IMR-90 (cell line): ENCODE results near the gene IL12RB2. TPM values are rescaled to one million over a fixed set of nuclear protein-coding genes. Genes with fewer than 3 reads are reported as not detected.

Experiments
- ATAC-seq: fragments of 200-7000 bp; cut with Tn5 transposase; 2 replicates; pipeline ENCODE4 v1.9.1; 2020; ENCODE audit warnings: low read depth, mild to moderate bottlenecking, moderate library complexity
- BruUV-seq: library from RNA; stranded (reverse); fragments of 400-500 nt; replicated peaks from 2 replicates; lab custom pipeline; 2021; lab: Mats Ljungman, UMichigan
- CTCF ChIA-PET: fragments of 300-600 bp; formaldehyde crosslinking; extraction: SDS; loops from one replicate; lab custom pipeline; 2021; ENCODE audit warnings: antibody characterized with exemption; lab: Yijun Ruan, JAX
- POLR2A ChIA-PET: fragments of 300-600 bp; sonication (Branson Sonifier 250); formaldehyde crosslinking; loops from one replicate; lab custom pipeline; 2022; ENCODE audit warnings: antibody characterized with exemption; ENCODE audit not compliant: unreplicated experiment; lab: Charles Lee
- DNase-seq: peaks from one replicate; pipeline ENCODE4 v3.0.0; 2013
- H2AFZ ChIP-seq: replicated peaks from 2 replicates; pipeline ENCODE3; 2013; ENCODE audit warnings: low read length, mild to moderate bottlenecking; ENCODE audit not compliant: poor library complexity
- H2AK5ac ChIP-seq: 2 replicates; pipeline ENCODE4 v1.6.1; 2013; ENCODE audit warnings: low read depth, low read length, inconsistent platforms
- H2AK9ac ChIP-seq: replicated peaks from 2 replicates; pipeline ENCODE3; 2013; ENCODE audit warnings: mild to moderate bottlenecking, low read depth, low read length, moderate library complexity; ENCODE audit not compliant: poor library complexity
- H2BK120ac ChIP-seq: 2 replicates; pipeline ENCODE4 v1.6.1; 2013; ENCODE audit warnings: low read depth, low read length, inconsistent platforms
- H2BK15ac ChIP-seq: 3 replicates; pipeline ENCODE4 v1.6.1; 2013; ENCODE audit warnings: low read depth, low read length, inconsistent platforms
- H2BK20ac ChIP-seq: 2 replicates; pipeline ENCODE4 v1.6.1; 2013; ENCODE audit warnings: low read depth, mild to moderate bottlenecking, inconsistent platforms, low read length, moderate library complexity
- H2BK5ac ChIP-seq: 2 replicates; pipeline ENCODE4 v1.6.1; 2013; ENCODE audit warnings: mild to moderate bottlenecking, low read depth, low read length, inconsistent platforms; ENCODE audit not compliant: poor library complexity, severe bottlenecking
- H3K14ac ChIP-seq: replicated peaks from 2 replicates; pipeline ENCODE4 v1.6.1; 2013; ENCODE audit warnings: low read depth, low read length, inconsistent platforms
- H3K18ac ChIP-seq: 2 replicates; pipeline ENCODE4 v1.6.1; 2013; ENCODE audit warnings: low read depth, low read length, control low read depth
- H3K23ac ChIP-seq: 2 replicates; pipeline ENCODE4 v1.6.1; 2013; ENCODE audit warnings: low read depth, low read length, inconsistent platforms
- H3K27ac ChIP-seq: 2 replicates; pipeline ENCODE4 v1.5.1; 2013; ENCODE audit warnings: mild to moderate bottlenecking, control low read depth, low read length; ENCODE audit not compliant: insufficient read depth
- H3K27me3 ChIP-seq: 2 replicates; pipeline ENCODE4 v1.6.1; 2013; ENCODE audit warnings: low read length; ENCODE audit not compliant: control insufficient read depth, insufficient read depth
- H3K36me3 ChIP-seq: 2 replicates; pipeline ENCODE4 v1.6.1; 2013; ENCODE audit warnings: low read length, mixed read lengths; ENCODE audit not compliant: control insufficient read depth, insufficient read depth
- H3K4ac ChIP-seq: 2 replicates; pipeline ENCODE4 v1.6.1; 2013; ENCODE audit warnings: low read depth, low read length, inconsistent platforms
- H3K4me1 ChIP-seq: 2 replicates; pipeline ENCODE4 v1.6.1; 2013; ENCODE audit warnings: low read length, mixed read lengths; ENCODE audit not compliant: control insufficient read depth, insufficient read depth
- H3K4me2 ChIP-seq: 2 replicates; pipeline ENCODE4 v1.6.1; 2013; ENCODE audit warnings: low read depth, mild to moderate bottlenecking, control low read depth, low read length, moderate library complexity
- H3K4me3 ChIP-seq: 2 replicates; pipeline ENCODE4 v1.5.1; 2013; ENCODE audit warnings: low read depth, mild to moderate bottlenecking, control low read depth, low read length, moderate library complexity; ENCODE audit not compliant: insufficient read depth
- H3K56ac ChIP-seq: 2 replicates; pipeline ENCODE4 v1.6.1; 2013; ENCODE audit warnings: low read length, inconsistent platforms; ENCODE audit not compliant: insufficient read depth; ENCODE audit errors: extremely low read depth
- H3K79me1 ChIP-seq, 2 experiments: 2 replicates each; pipeline ENCODE4 v1.6.1; 2013; ENCODE audit warnings: low read length in 2 of 2, inconsistent platforms in 1 of 2, low read depth in 1 of 2
- H3K9ac ChIP-seq: 2 replicates; pipeline ENCODE4 v1.6.1; 2013; ENCODE audit warnings: low read depth, low read length, control low read depth
- H3K9me1 ChIP-seq: 2 replicates; pipeline ENCODE4 v1.6.1; 2013; ENCODE audit warnings: low read length, inconsistent platforms; ENCODE audit not compliant: insufficient read depth
- H3K9me3 ChIP-seq: 2 replicates; pipeline ENCODE4 v1.6.1; 2013; ENCODE audit warnings: low read length; ENCODE audit not compliant: control insufficient read depth, insufficient read depth
- H4K20me1 ChIP-seq: 2 replicates; pipeline ENCODE4 v1.6.1; 2013; ENCODE audit warnings: low read length, inconsistent platforms; ENCODE audit not compliant: insufficient read depth
- H4K5ac ChIP-seq: 2 replicates; pipeline ENCODE4 v1.6.1; 2013; ENCODE audit warnings: mild to moderate bottlenecking, low read depth, low read length, control low read depth
- H4K8ac ChIP-seq, 2 experiments: 2 replicates each; pipeline ENCODE4 v1.6.1; 2013; ENCODE audit warnings: low read depth in 2 of 2, low read length in 2 of 2, control low read depth in 1 of 2, inconsistent platforms in 1 of 2
- H4K91ac ChIP-seq: 2 replicates; pipeline ENCODE4 v1.6.1; 2013; ENCODE audit warnings: low read depth, low read length, inconsistent platforms; ENCODE audit not compliant: insufficient read depth
- CHD1 ChIP-seq: IDR thresholded peaks from 2 replicates; pipeline ENCODE4 v1.6.1; 2012; ENCODE audit warnings: low read depth, low read length, improper control_type of control experiment
- MAFK ChIP-seq: IDR thresholded peaks from 2 replicates; pipeline ENCODE4 v1.6.1; 2012; ENCODE audit warnings: low read depth, low read length, improper control_type of control experiment
- MAZ ChIP-seq: IDR thresholded peaks from 2 replicates; pipeline ENCODE4 v1.6.1; 2012; ENCODE audit warnings: low read depth, mild to moderate bottlenecking, low read length, improper control_type of control experiment, moderate library complexity, borderline replicate concordance
- MXI1 ChIP-seq: IDR thresholded peaks from 2 replicates; pipeline ENCODE4 v1.6.1; 2012; ENCODE audit warnings: low read depth, mild to moderate bottlenecking, low read length, moderate library complexity, borderline replicate concordance
- NFE2L2 ChIP-seq: fragments of 150-350 bp; IDR thresholded peaks from 2 replicates; pipeline ENCODE4 v1.6.1; 2016; ENCODE audit warnings: low read depth, mild to moderate bottlenecking, low read length
- RCOR1 ChIP-seq: IDR thresholded peaks from 2 replicates; pipeline ENCODE4 v1.6.1; 2012; ENCODE audit warnings: mild to moderate bottlenecking, low read length, improper control_type of control experiment; ENCODE audit not compliant: insufficient replicate concordance
- SMC3 ChIP-seq: fragments of 150-350 bp; IDR thresholded peaks from 2 replicates; pipeline ENCODE4 v1.6.1; 2016; ENCODE audit warnings: low read depth, mild to moderate bottlenecking, antibody characterized with exemption, low read length, moderate library complexity
- WGBS, 2 experiments: methylation state at CpG; one replicate each; pipeline versions ENCODE4 v1.1.5 to v1.1.7; 2013; ENCODE audit warnings: missing lambda C conversion rate in 2 of 2; ENCODE audit not compliant: insufficient read length in 1 of 2; ENCODE audit errors: extremely low coverage in 2 of 2; 5-methylcytosine and 5-hydroxymethylcytosine counted together
- dilution Hi-C: fragments of 300-500 bp; cut with HindIII; formaldehyde crosslinking; loops from one replicate; pipeline ENCODE4 v1.14.3; 2018; ENCODE audit warnings: low sequenced_read_pairs; ENCODE audit not compliant: unreplicated experiment
- in situ Hi-C: fragments of 300-500 bp; cut with MboI; formaldehyde crosslinking; loops from 3 replicates; pipeline ENCODE4 v1.14.3; 2019; ENCODE audit warnings: low sequenced_read_pairs, inconsistent platforms, mixed read lengths
- intact Hi-C: fragments of 100-400 bp; cut with micrococcal nuclease; formaldehyde crosslinking; loops from 2 replicates; pipeline ENCODE4 v1.10.0; 2022
- polyA plus RNA-seq, 3 experiments: library from polyadenylated mRNA; depleted of rRNA; stranded (reverse); fragments of >200 nt; gene quantifications; 2 replicates each; pipeline ENCODE4 v1.2.3, GENCODE V29; 2012; ENCODE audit warnings: low replicate concordance in 1 of 3
- total RNA-seq: library from RNA; depleted of rRNA; stranded (reverse); fragments of >200 nt; gene quantifications from 2 replicates; pipeline ENCODE4 v1.2.3, GENCODE V29; 2012
- TF ChIP-seq, protein P1 (sequence below): conservative IDR thresholded peaks from 2 replicates; pipeline ENCODE4 v1.5.1; 2012; ENCODE audit warnings: mild to moderate bottlenecking, low read depth, low read length, improper control_type of control experiment
- TF ChIP-seq, protein P2 (sequence below): fragments of 150-350 bp; IDR thresholded peaks from 2 replicates; pipeline ENCODE4 v1.6.1; 2017; ENCODE audit warnings: mild to moderate bottlenecking, antibody characterized with exemption, low read length, low read depth

Gene IL12RB2
- total and polyA plus RNA-seq, 2 of the 4 experiments (the other 2 are of a cell fraction) = not detected

DNA sequence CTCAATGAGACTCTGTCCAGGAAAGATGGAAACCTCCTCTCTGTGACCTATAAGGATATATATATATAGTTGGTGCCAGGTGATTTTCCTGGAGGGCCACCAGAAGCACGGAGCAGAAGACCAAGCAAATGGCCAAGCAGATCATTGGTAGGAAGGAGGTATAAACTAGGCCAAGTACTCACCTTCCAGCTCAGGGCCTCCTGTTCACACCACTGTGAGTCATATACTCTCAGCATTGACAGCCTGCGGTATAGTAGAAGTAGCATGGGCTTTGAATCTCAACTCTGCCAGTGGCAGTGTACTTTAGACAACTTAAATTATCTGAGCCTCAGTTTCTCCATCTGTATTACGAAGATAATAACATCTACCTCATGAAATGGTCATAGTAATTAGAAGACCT lies 15.4 kb downstream of the IL12RB2 start:
- Histone ChIP-seq H3K18ac (no peak overlapping the region), H2BK5ac (no peak overlapping the region), H3K79me1 (no peaks in the 10 kb centered on the region), H3K4me2 (no peak overlapping the region), H4K5ac (no peak overlapping the region), H3K56ac (no peak overlapping the region), H2AK9ac (no peak overlapping the region), H3K4me1 (peaks cover 2% of the 10 kb centered on the region; the same call in 1 of the 2 replicates), H3K27ac (no peak overlapping the region), H3K27me3 (peaks cover 6% of the 10 kb centered on the region), H2AK5ac (no peak overlapping the region), H3K36me3 (no peaks in the 10 kb centered on the region), H2AFZ (no peak overlapping the region), H4K20me1 (no peaks in the 10 kb centered on the region), H3K9me1 (no peaks in the 10 kb centered on the region), H4K91ac (no peak overlapping the region), H4K8ac (no peak overlapping the region), H3K9ac (no peak overlapping the region), H2BK120ac (no peak overlapping the region), H3K23ac (no peak overlapping the region), H3K4ac (no peak overlapping the region), H3K14ac (no peak overlapping the region), H3K4me3 (no peak overlapping the region), H2BK15ac (no peak overlapping the region), H3K9me3 (no peaks in the 10 kb centered on the region; the same call in 1 of the 2 replicates), H2BK20ac (no peak overlapping the region)
- ChIA-PET CTCF (no interaction called here), POLR2A (no interaction called here)
- intact Hi-C loops (loop anchor here (1.0 kb wide), 1 partner anchor 44 kb away; no protein-coding TSS in a partner anchor), dilution Hi-C loops (no loop called here), in situ Hi-C loops (no loop called here)
- TF ChIP-seq NFE2L2 (no peak), MXI1 (no peak), CHD1 (no peak), SMC3 (no peak), RCOR1 (no peak), MAZ (no peak), MAFK (no peak)
- TF ChIP-seq, protein P1, sequence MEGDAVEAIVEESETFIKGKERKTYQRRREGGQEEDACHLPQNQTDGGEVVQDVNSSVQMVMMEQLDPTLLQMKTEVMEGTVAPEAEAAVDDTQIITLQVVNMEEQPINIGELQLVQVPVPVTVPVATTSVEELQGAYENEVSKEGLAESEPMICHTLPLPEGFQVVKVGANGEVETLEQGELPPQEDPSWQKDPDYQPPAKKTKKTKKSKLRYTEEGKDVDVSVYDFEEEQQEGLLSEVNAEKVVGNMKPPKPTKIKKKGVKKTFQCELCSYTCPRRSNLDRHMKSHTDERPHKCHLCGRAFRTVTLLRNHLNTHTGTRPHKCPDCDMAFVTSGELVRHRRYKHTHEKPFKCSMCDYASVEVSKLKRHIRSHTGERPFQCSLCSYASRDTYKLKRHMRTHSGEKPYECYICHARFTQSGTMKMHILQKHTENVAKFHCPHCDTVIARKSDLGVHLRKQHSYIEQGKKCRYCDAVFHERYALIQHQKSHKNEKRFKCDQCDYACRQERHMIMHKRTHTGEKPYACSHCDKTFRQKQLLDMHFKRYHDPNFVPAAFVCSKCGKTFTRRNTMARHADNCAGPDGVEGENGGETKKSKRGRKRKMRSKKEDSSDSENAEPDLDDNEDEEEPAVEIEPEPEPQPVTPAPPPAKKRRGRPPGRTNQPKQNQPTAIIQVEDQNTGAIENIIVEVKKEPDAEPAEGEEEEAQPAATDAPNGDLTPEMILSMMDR = no peak
- TF ChIP-seq, protein P2, sequence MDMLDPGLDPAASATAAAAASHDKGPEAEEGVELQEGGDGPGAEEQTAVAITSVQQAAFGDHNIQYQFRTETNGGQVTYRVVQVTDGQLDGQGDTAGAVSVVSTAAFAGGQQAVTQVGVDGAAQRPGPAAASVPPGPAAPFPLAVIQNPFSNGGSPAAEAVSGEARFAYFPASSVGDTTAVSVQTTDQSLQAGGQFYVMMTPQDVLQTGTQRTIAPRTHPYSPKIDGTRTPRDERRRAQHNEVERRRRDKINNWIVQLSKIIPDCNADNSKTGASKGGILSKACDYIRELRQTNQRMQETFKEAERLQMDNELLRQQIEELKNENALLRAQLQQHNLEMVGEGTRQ = no peak
- DNase-seq = no peak
- ATAC-seq = no peak
- WGBS, 2 experiments = no CpG with 5 or more reads among the region's 3 CpGs
- BruUV-seq = no TSS peak
